GM19023 (cell line): ENCODE measurements around the gene CNST.
"Not testable (repeated sequence)": the region's sequence is repeated elsewhere in the genome, so short reads cannot be mapped to it uniquely, and the experiment has no call there.

Experiments used
- ATAC-seq: cut with Tn5 transposase; IDR thresholded peaks from one replicate; pipeline ENCODE4 v1.9.1; 2021; ENCODE audit warnings: mild to moderate bottlenecking, moderate library complexity; ENCODE audit not compliant: unreplicated experiment

Gene CNST

DNA sequence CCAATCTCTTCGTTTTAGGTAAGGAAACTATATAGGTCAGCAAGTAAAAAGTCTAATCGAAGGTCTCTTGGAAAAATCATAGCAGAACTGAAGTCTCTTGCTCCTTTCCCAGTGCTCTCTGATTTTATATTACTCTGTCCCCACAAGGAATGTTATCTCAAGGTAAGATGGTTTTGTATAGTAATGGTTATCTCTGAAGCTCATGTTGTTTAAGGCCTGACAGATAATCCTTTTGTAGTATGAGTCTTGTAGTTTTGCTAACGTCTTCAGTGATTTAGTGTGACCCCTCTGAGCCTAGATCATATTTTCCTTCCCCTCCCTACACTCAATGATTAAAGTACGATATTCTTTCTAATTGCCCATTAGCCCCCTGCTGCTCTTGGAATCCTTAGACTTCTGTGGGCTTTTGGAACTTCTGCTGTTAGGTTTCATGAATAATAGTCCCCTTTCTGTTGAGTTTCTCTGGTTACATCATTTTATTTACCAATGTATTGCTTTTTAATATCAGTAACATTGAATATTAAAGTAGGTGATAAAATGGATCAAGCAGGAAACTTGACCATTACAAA is 52.1 kb downstream of the CNST start:
- ATAC-seq, result no peak

DNA sequence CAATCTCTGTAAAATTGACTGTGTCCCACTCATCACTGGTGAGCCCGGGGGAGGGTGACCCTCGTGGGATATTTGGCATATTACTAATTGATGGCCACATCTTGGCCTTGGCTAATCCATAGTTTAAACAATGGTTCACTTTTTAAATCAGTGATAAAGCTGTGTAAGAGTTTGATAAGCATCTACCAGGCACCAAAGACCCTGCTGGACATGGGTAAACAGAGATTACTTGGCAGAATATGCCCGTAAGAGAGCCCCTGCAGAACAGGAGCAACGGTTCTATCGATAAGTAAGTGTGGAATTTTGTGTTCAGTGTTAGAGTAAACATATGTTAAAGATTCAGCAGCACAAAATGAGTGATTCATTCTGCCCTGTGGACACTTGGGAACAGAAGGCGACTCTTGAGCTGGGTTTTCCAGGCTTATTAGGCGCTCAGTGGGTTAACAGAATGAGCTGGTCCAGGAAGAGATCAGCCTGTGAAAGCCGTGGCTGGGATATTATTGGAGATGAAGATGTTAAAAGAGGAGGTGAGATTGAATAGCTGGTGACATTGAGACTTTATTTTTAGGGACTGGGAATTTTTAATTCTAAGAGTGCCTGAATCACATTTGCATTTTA is 55.9 kb downstream of the CNST start:
- ATAC-seq, result no peak

DNA sequence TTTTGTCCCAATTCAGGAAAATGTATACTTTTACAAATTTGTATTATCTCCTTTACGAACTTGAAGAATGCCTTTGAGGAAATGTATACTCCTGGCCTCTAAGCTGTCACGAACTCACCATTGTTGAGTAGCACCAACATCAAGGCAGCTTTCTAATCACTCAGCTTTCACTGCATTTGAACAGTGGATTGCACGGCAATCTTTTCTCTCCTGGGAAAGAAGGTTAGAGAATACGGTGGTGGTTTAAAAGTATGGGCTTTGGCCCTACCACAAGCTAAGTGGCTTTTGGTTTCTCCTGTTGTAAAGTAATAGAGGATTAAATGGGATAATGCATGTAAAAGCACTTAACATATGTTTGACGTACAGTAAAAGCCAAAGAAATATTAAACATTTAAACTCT is 57.8 kb downstream of the CNST start:
- no peak for ATAC-seq

DNA sequence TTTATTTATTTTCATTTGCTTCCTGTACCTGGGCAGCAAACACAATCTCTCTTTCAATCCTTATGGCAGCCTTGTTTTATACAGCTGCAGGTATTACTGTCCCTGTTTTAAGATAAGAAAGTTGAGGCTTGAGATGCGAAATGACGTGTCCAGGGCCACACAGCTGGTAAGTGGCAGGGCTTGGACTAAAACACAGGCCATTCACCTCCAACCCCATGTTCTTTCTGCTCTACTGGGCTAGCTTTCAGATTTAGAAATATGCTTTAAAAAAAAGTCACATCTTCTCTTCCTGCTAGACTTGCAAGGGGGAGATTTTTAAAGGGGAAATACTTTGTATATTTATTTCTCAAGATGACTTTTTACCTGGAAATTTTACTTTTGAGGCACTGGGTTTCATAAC is 62.8 kb downstream of the CNST start:
- ATAC-seq, result peak; percentile 89

DNA sequence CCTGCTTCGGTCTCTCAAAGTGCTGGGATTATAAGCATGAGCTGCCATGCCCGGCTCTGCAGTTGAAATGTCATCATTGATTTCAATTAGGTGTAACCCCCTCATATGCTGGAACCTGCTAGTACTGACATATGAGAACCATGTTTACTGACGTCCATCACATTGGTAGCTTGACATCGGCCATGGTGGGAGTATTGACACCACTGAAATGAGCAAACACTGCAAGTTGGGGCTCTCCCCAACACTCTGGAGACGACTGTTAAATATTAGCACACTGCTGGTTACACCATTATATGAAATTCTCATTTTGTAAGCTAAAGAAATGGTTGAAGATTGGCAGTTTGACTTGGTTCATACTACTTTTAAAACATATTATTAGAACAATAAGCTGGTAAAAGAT is 63.7 kb downstream of the CNST start:
- peak; percentile 71 for ATAC-seq

DNA sequence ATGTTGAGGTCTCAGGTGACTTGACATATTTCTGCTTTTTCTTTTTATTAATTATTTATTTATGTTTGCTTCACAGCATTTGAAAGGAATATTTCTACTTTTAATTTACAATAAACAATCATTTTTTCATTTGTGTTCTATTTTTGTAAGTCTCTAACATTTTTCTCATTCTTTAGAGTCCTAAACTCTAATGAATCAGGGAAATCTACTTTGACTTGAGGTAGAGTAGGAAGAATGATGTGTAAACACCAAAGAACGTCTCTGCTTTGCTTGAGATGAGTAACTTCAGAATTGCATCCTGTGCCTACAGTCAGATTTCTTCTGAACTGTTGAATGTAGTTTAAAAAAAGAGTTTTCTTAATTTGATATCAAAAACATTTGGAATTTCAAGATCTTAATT is 65.2 kb downstream of the CNST start:
- no peak for ATAC-seq

DNA sequence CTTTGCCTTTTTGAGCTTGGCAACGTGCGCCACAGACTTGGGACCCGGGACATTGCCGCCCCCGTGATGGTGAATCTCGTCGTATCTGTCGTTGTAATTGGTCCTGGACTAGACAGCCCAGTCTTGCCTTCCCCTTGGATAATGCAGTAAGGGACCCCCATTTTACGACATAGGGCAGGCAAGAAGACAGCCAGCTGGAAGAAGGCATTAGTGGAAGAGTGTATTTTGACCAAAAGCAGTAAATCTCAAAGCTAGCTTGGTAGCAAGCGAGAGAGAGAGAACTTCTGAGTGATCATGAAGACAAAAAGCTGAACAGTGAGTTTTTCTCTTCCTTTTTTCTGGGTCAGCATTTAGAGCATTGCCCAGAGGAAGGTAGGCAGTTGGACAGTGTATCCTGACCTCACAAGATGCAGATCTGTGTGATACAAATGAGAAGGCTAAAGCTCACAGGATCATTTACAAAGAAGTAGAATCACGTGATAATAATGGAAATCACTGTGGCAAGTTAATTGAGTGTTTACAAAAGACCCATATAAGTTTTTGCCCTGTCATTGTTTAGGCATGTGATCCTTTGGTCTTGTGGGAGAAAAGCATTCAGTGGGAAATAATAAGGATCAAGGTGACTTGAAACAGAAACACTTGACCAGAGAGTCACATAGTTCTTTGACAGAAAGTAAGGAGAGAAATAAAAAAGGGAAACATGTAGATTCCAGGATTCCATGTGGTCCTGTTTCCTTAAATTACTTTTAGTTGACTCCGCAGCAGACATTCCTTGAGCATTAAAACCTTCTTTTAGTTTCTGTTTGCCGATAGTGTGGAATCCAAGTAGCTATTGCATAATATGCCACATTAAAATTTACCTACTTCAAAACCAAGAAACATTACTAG is 66.3 kb downstream of the CNST start:
- ATAC-seq, result no peak

DNA sequence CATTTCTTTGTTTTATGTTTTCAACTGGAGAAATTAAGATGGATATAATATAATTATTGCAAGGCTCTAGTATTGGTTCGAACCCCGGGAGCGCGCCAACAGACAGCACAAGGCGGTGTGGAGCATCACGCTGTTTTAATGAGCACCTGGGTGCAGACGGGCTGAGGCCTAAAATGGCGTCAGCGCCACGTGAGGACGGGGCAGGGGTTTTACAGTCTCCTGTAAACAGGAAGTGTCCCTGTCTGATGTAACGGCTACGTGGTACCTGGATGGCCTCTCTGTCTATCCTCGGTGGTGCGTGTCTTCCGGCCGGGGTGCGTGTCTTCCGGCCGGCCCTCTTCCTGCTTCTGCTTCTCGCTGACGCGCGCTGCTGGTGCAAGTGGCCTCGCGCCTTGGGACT is 68.4 kb downstream of the CNST start:
- ATAC-seq, result not testable (repeated sequence)

DNA sequence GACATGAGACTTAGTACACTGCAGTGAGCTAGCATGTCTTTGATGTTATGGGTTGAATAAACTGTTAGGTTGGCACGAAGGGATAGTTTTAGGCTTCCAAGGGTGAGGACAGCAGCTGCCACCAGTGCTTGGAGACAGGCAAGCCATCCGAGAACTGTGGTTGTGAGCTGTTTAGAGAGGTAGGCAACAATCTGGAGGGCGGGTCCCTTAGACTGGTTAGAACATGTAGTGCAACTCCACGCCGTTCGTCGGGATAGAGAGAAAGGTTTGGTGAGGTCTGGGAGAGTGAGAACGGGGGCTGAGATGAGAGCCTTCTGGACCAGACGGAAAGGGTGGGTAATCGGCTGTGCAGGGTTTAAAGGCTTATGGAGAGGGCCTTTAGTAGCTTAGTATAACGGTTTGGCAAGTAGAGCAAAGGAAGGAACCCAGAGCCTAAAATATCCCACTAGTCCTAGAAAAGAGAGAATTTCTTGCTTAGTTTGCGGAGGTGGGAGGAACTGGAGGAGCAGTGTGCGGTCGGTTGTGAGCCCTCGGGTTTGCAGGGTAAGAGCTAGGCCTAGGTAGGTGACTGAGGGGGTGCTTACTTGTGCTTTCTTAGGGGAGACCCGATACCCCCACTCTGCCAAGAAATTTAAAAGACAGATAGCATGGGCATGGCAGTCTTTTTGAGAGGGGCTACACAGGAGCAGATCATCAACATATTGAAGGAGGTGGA is 72.8 kb downstream of the CNST start:
- ATAC-seq, result no peak

DNA sequence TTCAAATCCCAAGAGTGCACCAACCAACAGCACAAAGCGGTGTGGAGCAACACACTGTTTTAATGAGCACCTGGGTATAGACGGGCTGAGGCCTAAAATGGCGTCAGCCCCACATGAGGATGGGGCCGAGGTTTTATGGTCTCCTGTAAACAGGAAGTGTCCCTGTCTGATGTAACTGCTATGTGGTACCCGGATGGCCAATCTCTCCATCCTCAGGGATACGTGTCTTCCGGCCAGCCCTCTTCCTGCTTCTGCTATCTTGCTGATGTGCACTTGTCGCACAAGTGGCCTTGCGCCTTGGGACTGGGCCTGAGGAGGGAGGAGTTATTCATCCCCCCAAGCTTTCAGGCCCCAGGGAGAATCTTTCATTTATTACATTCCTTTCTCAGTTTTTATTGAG is 73.5 kb downstream of the CNST start:
- ATAC-seq, result no peak

DNA sequence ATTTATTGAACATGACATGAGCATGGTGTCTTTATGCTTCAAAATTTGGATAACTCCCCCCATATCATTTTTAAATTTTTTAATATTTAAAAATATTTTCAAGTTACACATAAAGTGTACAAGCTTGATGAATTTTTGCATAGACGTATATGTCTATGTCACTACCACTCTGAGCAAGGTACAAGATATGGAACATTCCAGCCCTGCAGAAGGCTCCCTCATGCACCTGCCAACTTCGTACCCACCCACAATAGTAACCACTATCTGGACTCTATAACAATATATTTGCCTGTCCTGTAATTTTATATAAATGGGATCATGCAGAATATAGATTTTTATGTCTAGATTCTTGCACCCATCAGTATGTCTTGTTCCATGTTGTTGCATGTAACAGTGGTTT is 74.5 kb downstream of the CNST start:
- ATAC-seq, result no peak

DNA sequence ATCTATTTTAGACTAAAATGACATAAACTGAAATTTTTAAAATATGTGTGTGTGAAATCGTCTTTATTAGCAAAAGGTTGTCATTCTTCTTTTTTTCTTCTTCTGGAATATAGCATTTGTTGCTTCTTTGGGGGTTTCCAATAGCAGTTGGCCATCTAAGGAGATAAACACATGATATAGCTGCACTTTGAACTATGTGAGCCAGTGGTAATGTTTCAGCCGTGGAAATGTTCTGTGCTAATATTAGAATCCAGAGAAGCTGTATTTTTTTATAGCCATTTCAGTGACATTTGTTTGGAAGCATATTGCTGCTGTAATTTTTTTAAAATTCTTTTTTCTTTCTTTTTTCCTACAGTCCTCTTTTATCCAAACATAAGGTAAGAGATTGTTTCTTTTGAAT is 75.1 kb downstream of the CNST start:
- no peak for ATAC-seq

DNA sequence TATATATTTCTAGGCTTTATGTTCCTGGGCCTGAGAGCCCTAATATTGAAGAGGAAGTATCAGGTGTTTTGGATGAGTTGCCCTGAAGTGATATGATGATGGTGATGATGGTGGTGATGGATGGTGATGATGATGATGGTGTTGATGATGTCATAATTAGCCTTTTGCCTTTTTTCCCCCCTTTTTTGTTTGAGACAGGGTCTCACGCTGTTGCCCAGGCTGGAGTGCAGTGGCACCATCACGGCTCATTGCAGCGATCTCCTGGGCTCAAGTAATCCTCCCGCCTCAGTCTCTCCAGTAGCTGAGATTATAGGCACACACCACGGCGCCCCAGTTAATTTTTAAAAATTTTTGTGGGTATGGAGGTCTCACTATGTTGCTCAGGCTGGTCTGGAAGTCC is 76.5 kb downstream of the CNST start:
- ATAC-seq, result no peak

DNA sequence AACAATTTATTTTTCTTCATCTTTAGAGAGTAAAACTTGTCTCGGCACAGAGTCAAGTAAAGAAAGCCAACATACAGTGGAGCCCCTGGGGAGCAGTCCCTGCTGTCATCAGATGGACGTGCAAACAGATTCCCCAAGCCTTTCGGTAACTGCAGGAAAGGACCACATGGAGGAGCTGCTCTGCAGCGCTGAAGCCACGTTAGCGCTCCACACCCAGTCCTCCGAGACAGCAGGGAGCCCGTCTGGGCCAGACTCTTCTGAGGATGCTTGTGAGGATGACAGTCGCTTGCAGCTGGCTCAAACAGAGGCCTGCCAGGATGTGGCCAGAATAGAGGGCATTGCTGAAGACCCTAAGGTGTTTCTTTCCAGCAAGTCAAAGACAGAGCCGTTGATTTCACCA is 80.9 kb downstream of the CNST start:
- no peak for ATAC-seq

DNA sequence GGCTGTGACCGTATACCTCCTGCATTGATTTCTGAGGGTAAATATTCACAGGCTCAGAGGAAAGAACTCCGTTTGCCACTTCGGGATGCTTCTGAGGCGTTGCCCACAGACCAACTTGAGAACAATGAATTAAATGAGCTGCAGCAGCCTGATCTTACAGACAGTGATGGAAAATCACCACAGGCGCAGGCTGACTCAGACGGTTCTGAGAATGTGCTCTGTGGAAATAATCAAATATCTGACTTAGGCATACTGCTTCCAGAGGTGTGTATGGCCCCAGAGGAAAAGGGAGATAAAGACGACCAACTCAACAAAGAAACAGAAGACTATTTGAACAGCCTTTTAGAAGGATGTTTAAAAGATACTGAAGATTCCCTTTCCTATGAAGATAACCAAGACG is 81.3 kb downstream of the CNST start:
- no peak for ATAC-seq

DNA sequence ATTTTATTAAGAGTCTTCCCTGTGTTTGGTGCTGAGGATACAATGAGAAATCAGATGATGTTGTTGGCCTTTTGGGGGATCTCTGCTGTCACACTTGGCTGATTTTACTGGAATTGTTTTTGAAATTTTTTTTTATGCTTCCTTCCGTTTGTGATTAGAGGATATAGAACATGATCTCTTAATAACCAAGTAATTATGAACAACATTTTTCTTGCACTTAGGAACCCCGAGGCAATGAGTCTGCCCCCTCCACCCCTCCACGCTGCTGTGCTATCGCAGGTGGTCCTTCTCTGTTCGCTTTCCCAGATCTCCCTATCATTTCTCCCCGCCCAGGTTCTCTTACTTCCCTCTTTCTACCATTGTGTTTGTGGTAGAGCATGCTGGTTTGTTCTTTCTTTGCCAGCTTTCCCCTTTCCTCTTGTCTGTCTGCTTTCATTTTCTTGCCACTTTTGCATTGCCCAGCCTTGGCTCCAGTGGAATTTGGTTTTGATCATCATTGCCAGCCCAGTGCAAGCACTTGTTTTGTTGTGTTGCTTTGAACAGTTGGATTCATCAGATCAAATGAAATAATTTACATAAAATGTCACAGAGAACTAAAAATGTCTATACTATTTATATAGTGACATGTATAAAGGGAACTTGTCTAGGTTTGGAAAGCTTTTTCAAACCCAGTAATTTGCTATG is 84.9 kb downstream of the CNST start:
- ATAC-seq, result no peak

DNA sequence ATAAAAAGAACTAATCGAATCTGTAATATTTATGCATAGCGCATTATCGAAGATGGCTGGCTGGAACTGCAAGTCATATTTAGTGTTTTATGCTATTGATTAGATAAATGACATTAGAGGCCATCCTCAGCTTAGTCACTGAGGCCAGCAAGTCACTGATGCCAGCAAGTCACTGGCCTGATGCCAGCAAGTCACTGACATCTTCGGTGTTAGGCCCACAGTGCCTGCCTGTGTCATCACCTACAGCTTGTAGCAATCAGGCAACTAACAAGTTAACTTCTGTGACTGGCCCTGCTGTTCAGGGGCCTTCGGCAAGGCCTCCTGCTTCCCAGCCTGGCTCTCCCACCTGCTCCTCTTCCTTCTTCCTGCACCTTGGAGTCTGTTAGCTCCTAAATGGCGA is 92.3 kb downstream of the CNST start:
- no peak for ATAC-seq

DNA sequence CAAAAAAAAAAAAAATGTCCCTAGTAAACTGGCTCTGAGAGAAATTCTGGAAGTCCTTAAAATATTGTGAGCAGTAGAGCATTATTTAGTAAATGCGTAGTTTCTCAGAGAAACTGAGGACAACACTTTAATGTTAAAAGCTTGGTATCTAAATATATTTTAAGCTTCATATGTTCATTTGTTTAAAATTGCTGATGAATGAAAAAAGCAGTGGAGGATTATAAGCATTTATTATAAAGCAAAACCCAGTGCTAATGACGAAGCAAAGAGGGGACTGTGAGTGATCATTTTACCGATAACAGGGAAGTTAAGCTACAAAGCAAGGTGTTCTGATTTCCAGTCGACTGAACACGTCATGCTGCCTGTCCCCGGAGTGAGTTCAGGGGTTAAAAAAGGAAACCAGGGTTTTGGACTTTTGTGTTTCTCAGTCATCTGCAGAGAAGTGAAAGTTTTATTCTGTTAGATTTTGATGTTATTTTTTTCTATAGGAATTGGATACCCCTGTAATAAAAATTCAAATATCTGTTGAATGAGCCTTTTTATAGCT is 93.4 kb downstream of the CNST start:
- ATAC-seq, result no peak

DNA sequence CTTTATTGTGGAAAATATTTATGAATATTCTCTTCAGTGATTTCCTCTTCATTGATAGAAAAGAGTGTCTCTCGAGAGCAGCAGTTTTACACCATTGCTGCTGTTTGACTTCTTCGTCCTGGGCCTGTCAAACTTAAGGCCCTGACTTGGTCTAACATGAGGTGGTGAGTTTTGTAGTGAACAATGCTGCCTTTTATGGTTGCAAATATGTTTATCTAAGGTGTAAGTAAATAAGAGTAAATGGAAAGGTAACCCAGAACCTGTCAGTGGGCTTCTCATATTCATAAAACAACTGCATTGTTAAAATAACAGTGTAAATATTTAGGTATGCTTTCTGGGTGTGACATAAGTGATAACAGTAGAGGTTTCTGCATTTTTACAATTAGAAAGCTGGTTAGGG is 95.2 kb downstream of the CNST start:
- ATAC-seq, result no peak

DNA sequence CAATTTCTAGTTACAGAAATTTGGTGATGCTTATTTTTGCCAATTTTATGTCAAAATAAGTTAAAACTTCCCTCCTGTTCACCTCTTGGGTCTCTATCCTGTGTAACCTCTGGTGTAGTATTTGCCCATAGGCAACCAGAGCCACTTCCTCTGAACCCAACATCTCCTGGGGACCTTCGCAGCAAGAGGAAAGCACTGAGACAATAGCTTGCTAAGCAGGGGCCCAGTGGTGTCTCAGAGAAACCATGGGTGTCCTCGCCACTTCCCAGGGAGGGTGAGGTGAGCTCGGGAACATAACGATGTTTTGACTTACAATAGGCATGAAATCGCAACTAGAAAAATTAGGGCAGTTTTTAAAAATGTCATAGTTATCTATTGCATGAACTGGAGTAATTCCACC is 101.5 kb downstream of the CNST start:
- no peak for ATAC-seq

DNA sequence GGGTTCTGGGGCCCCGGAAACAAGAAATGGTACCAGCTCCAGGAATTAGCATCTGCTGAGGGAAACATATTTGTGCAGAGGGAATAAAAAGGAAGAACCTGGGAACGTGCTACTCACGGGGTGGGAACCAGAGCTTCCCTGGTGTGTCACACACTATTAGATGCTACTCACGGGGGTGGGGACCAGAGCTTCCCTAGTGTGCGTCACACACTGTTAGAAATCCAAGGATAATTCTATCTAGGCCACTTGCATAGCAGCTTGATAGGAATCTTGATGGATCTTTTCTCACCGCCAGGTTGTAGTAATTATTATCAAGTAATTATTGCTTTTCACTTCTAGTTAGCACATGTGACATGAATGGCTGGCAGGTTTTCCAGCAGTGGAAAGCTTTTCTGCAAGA is 103.4 kb downstream of the CNST start:
- ATAC-seq, result no peak
